ENCODE results near the gene NDUFAF3.
"Not testable (repeated sequence)": the region's sequence is repeated elsewhere in the genome, so short reads cannot be mapped to it uniquely, and the experiment has no call there.

NDUFAF3 gene

DNA sequence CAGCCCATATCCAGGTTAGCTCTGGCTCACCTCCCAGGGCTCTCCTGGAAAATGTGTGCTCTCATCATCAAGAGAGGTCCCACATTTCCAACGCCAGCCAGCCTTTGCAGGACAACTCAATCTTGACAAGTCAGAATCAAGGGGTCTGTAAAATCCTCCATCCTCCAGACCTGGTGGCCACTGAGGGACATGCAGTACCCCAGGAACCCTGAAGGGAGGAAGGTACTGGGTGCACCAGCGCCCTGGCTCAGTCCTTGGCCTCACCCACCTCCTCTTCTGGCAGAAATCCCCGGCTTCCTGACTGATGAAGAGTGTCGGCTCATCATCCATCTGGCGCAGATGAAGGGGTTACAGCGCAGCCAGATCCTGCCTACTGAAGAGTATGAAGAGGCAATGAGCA is 20.8 kb upstream of the NDUFAF3 start:
- DNase-seq = no peak

DNA sequence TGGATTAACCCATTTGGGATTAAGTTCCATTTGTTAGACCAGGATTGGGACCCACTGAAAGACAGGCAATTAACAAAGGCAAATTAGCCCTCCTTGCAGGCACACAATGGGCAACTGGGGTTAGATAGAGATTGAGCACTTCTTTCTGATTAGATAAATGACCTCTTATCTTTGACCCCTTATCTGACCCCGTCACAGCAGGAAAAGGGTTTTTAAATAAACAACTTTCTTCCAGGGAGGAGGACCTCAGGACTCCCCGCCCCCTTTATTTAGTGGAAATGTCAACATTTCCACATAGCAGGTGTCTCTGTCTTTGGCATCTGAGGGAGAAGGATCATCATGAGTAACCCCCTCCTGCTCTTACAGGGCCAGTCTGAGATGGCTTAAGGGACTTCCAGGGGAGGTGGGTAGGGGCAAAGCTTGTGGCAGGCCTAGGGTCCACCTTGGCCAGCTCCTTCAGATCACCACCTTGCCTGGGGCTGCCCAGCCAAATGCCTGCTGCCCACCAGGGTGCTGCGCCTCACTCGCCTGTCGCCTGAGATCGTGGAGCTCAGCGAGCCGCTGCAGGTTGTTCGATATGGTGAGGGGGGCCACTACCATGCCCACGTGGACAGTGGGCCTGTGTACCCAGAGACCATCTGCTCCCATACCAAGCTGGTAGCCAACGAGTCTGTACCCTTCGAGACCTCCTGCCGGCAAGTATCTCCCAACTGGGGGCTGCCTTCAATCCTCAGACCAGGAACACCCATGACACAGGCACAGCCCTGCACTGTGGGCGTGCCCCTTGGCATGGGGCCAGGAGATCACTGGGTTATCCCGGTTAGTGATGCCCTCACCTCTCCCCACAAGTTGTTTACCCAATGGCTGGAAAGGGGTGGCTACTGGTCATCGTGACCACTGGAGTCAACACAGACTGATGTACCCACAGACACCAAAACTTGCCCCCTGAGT is 17.3 kb upstream of the NDUFAF3 start:
- DNase-seq = no peak

DNA sequence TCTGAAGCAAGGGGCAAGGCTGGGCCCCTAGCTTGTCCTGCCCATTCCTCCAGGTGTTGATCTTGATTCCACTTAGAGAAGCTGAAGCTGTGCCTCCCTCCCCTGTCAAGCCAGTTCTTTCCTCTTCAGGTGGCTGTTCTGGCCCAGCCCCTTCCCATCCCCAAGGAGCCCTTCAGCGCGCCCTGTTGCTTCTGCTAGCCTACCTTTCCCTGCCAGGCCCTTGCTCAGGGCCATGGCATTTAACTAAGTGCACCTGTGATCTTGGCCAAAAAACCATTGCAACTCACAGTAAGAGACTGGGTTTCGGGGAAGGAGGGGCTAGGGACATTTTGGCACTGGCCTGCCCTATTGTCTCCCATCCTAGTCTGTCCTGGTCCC is 16.6 kb upstream of the NDUFAF3 start:
- DNase-seq = no peak

DNA sequence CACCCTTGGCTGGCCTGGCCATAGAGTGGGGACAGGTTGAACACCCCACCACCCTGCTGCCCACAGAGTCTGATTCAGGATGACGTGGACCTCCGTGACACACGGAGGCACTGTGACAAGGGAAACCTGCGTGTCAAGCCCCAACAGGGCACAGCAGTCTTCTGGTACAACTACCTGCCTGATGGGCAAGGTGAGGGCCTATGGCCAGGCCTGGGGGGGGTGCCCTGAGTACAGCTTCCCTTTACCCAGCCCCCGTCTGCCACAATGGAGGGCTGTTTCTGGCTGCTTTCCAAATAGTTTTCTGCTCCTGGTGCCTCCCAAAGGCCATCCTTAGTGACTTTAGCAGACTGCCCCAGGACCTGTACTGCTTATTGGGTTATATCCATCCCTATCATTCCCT is 15.9 kb upstream of the NDUFAF3 start:
- no peak for DNase-seq

DNA sequence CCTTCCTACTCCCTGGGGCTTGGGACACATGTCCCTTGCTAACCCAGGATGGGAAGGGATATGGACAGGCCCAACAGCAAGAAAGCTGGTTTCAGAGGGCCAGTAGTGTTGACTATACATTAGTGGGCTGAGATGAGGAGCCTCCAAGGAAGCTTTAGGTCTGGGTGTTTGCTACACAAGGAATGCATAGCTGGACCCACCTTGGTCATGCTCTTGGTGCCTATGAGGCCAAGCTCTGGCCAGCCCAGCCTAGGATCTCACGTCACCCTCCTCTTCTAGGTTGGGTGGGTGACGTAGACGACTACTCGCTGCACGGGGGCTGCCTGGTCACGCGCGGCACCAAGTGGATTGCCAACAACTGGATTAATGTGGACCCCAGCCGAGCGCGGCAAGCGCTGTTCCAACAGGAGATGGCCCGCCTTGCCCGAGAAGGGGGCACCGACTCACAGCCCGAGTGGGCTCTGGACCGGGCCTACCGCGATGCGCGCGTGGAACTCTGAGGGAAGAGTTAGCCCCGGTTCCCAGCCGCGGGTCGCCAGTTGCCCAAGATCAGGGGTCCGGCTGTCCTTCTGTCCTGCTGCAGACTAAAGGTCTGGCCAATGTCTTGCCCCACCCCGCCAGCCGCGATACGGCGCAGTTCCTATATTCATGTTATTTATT is 15.4 kb upstream of the NDUFAF3 start:
- no peak for DNase-seq

DNA sequence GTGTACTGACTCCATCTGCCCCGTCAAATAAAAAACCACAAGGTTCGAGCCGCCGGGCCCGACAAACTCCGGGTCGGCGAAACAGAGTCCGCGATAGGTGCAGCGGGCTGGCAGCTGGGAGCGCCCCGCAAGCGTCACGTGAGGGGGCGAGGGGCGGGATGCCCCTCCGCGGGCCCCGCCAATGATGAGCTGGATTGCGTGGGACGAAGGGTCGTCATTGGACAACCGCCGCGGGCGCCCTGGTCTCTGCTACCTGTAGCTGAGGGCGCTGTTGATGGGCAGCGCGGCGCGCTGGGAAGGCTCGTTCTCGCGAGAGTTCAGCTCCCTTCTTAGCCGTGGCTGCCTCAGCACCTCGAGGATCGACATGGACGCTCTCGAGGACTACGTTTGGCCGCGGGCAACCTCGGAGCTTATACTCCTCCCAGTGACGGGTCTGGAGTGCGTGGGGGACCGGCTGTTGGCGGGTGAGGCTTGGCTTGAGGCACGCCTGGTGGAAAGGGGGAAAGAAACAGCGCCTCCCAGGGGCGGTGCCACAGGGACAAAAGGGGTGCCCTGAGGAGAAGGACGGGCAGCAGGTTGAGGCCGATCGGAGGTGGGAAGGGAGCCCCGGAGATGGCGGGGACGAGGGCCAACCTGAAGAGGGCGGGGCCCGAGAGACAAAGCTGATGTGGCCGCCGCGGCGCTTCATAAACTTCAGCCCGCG is 14.7 kb upstream of the NDUFAF3 start, which contains the start of gene WDR6:
WDR6 (plus strand) TSS at position 324 of the 703 bp plus-strand sequence; CDS start at position 365, 41 bp downstream.
- DNase-seq = peak; percentile 98

DNA sequence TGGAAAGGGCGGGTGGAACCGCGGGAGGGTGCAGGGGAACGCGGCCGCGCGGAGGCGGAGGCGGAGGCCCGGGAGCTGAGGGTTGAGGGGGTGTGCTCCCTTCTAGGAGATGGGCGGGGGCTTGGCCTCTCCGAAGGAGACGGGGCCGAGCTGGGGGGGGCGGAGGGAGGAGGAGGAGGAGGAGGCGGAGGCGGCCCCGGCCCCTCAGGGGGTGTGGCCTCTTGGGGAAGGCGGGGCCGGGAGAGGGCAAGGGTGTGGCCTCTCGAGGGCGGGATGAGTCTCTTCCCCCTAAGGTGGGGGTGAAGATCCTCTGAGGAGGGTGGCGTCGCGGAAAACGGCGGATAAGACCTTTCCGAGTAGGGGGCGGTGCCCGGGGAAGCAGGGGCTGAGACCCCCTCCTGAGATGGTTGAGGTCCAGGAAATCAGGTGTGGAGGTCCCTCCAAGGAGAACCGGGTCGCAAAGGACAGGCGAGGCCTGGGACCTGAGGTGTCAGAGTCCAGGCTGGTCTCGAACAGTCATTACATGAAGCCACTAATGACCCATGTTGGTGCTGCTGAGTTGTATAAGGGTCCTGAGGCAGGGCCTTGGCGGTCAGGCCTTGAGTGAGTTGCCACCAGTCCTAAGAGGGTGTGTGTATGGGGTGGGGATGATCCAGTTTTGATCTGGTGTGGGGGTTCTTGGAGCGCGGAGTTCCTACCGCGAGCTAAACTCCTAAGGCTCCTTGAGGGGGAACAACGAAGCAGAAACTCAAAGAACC is 14.0 kb upstream of the NDUFAF3 start:
- peak; percentile 88 to 92 for DNase-seq

DNA sequence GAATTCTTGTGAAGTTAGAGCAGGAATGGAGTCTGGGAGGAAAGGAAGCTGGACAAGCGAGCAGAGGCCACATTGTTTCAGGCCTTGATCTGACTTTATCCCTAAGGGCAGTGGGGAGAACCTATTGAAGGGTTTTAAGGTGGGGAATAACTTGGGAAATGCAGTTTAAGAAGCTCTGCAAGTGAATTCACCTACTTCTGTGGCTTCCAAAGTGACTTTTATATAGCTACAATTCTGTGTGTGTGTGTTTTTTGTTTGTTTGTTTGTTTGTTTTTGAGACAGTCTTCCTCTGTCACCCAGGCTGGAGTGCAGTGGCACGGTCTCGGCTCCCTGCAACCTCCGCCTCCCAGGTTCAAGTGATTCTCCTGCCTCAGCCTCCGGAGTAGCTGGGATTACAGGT is 13.3 kb upstream of the NDUFAF3 start:
- not testable (repeated sequence) for DNase-seq

DNA sequence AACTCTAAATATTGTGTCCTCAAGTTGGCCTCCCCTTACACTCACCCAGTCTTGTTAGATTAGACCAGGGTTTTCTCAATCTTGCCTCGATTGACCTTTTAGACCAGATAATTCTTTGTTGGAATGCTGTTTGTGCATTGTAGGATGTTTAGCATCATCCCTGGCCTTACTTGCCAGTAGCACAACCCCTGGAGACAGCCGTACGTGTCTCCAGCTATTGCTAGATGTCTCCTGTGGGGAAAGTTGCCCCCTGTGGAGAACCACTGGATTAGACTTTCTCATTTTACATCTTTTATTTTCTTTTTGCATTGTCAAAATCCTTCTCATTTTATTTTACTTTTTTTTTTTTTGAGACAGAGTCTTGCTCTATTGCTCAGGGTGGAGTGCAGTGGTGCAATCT is 12.5 kb upstream of the NDUFAF3 start:
- DNase-seq = no peak

DNA sequence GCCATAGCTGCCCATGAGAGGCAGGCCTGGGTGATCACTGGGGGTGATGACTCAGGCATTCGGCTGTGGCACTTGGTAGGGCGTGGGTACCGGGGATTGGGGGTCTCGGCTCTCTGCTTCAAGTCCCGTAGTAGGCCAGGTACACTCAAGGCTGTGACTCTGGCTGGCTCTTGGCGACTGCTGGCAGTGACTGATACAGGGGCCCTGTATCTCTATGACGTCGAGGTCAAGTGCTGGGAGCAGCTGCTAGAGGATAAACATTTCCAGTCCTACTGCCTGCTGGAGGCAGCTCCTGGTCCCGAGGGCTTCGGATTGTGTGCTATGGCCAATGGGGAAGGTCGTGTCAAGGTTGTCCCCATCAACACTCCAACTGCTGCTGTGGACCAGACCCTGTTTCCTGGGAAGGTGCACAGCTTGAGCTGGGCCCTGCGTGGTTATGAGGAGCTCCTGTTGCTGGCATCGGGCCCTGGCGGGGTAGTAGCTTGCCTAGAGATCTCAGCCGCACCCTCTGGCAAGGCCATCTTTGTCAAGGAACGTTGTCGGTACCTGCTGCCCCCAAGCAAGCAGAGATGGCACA is 9.4 kb upstream of the NDUFAF3 start:
- no peak for DNase-seq

DNA sequence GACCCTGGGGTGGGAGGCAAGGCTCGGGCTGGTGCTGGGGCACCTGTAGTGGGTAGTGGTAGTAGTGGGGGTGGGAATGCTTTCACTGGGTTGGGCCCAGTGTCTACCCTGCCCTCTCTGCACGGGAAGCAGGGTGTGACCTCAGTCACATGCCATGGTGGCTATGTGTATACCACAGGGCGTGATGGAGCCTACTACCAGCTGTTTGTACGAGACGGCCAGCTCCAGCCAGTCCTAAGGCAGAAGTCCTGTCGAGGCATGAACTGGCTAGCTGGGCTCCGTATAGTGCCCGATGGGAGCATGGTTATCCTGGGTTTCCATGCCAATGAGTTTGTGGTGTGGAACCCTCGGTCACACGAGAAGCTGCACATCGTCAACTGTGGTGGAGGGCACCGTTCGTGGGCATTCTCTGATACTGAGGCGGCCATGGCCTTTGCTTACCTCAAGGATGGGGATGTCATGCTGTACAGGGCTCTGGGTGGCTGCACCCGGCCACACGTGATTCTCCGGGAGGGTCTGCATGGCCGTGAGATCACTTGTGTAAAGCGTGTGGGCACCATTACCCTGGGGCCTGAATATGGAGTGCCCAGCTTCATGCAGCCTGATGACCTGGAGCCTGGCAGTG is 8.7 kb upstream of the NDUFAF3 start:
- DNase-seq = no peak

DNA sequence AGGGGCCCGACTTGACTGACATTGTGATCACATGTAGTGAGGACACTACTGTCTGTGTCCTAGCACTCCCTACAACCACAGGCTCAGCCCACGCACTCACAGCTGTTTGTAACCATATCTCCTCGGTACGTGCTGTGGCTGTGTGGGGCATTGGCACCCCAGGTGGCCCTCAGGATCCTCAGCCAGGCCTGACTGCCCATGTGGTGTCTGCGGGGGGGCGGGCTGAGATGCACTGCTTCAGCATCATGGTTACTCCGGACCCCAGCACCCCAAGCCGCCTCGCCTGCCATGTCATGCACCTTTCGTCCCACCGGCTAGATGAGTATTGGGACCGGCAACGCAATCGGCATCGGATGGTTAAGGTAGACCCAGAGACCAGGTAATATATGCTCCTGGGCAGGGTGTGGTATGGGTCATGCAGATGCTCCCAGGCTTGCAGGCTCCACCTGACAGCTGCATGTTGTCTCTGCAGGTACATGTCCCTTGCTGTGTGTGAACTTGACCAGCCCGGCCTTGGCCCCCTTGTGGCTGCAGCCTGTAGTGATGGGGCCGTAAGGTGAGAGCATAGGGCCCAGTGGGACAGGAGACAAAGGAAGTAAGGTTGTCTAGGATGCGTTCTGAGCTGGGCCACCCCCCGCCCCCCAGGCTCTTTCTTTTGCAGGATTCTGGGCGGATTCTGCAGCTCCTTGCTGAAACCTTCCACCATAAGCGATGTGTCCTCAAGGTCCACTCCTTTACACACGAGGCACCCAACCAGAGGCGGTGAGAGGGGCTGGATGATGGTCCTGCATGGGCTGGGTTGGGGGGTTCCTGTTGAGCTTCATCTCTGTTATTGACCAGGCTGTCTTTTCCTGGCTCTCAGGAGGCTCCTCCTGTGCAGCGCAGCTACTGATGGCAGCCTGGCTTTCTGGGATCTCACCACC is 7.9 kb upstream of the NDUFAF3 start:
- peak; percentile 55 to 61 for DNase-seq

DNA sequence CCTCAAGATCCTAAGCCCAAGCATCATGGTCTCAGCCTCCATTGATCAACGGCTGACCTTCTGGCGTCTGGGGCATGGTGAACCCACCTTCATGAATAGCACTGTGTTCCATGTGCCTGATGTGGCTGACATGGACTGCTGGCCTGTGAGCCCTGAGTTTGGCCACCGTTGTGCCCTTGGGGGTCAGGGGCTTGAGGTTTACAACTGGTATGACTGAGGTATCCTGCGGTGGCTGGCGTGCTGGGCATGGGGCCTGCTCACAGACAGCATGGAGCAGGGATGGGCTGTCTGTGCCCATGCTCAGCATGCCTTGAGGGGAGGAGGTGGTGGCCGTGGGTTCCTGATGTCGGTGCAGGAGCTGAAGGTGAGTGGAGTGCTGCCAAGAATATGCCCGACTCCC is 6.8 kb upstream of the NDUFAF3 start:
- no peak for DNase-seq

DNA sequence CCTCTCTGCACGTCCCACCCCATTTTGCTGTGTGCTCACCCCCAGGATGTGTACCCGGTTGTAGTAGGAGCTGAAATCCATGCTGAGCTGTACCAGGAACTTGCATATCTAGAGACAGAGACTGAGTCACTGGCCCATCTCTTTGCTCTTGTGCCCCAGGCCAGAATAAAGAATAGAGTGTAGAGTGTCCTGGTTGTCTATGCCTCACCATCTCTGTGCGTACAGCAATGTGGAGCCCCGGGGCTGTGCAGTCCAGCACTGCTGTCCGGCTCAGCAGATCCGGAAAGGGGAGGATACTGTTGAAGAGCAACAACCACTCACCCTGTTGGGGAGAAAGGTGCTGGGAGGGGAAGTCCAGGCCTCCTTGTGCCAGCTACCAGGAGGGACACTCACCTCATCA is 6.2 kb upstream of the NDUFAF3 start:
- no peak for DNase-seq

DNA sequence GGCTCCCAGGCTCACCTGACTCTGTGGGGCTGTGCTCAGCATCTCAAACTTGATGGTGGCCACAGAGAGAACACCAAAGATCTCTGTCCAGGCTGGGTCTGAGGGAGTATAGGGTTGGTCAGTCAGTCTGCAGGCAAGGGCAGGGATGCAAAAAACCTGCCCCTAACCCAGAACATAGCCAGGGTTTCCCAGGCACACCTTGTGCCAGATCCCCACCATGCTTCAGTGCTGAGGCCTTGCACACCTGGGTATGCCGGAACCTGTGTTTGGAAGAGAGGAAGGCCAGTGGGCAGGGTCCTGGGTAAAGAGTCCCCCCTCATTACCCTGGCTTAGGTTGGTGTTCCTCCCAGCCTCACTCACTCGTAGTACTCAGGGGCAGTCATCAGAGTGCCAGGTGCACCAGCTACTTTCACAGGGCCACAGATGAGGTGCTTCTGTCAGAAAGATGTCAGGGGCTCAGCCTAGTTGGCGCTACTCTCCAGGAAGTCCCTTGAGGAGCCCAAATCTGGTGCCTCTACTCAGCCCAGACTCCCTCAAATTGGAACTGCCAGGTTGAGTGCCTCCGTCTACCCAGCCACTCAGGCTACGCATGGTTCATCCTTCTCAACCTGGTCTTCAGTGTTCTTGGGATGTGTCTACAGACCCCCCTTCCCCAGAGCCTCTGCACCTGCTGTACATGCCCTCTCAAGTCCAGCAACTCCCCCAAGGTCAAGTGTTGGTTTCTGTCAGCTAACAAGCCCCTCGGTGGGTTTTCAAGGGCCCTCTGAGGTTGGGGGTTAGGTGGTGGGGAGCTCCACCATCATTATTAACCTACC is 5.3 kb upstream of the NDUFAF3 start:
- no peak for DNase-seq

DNA sequence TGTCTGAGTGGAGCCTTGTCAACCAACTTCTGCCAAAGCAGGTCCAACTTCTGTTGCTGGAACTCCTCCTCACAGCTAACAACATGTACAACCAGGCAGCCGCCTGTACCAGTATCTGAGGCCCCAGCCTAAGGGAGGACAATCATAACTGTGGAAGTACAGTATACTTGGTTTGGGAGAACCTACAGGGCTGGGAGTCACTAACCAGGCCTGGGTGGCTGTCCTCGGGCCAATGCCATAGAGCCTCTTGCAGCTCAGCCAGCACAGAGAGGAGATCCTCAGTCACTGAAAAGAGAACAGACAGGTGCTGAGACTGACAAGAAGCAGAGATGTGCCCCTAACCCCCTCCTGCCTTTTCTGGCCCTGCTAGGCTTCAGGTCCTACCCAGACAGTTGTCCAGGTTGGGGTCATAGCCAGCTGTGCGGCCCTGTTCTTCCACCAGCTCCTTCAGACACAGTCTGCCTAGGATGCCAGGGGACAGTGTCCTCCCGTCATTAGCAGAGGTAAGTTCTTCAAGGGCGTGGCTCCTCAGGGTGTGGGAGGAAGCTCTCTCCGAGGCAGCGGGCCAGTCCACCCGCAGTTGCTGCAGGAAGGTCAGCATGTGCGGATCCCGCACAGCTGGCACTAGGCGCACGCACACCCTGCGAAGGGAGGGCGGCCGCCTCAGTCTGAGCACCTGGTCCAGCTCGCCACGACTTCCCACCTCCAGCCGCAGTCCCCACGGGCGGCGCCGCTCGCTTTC is 4.5 kb upstream of the NDUFAF3 start:
- DNase-seq = no peak

DNA sequence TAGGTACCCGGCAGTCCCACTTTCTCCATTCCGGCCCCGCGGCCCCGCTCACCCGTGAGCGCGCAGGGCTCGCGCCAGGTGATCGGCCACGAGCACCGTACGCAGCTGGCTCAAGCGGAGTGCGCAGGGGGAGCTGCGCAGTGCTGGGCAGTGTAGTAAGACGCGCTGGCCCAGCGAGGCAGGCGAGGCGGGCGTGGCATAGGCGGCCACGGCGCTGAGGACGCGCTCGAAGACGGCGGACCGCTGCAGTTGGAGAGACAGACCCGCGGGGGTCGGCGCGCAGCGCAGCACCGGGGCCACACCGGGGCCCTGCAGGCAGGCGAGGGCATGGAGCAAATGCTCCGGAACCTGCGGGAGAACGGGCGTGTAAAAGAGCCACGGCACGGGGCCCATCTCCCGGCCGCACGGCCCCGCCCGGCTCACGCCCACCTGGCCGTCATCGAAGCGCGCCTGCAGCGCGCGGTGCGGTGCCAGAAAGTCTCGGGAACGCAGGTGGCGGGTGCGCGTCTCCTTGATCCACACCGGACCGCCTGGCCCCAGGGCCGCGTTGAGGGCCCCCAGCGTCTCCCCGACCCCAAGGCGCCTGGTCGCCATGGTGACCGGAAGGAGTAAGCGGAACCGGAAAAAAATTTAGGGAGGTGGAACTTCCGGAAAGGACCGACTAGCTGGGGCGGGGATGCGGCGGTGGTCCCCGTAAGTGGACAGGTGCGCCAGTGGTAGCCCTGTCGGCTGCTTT is 3.8 kb upstream of the NDUFAF3 start, which contains the start of gene DALRD3:
DALRD3 (minus strand) TSS at position 610 of the 736 bp plus-strand sequence; CDS start at position 594, 16 bp downstream.
- peak; percentile 51 to 71 for DNase-seq

DNA sequence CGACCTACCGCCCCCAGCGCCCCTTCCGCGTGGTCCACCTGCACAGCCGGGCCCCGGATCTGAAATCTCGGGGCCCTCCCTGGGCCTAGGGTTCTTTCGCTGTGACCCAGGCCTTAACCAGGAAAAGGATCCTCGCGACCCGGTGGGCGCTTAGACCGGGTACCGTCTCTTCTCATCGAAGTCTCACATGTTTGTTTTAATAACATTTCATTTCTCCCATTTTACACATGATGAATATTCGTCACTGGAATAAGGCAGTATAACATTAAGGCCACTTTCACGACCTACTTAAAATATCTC is 3.3 kb upstream of the NDUFAF3 start:
- DNase-seq = no peak
